Measurements from ENCODE around the gene TADA2B. TPM values are rescaled to one million over a fixed set of nuclear protein-coding genes. Genes with fewer than 3 reads are reported as not detected.

The TADA2B gene
- total and polyA plus RNA-seq, 9 of the 15 experiments (the other 6 are each of a cell fraction or from before 2014, with no cell fraction given) = 0.55 to 12.2 (median 7.5) TPM

GRCh38 chr4:7041801-7042502, 1.2 kb upstream of the TADA2B start (continued):
- TF ChIP-seq ZBTB40 (IDR thresholded peaks at IDR 0.05) (0 out of 2 replicates have a peak, but pooled peaks have one; percentile 17), ZBTB40 (CRISPR knock-in tag; IDR thresholded peaks at IDR 0.05) (no peak)

All from K562 (cell line).